Gastroesophageal sphincter (tissue), 4 donors: ENCODE results near the gene CD320. TPM values are rescaled to one million over a fixed set of nuclear protein-coding genes. Genes with fewer than 3 reads are reported as not detected.
"Not testable (repeated sequence)": the region's sequence is repeated elsewhere in the genome, so short reads cannot be mapped to it uniquely, and the experiment has no call there.

Experiments used
- ATAC-seq: fragments of 150-250 bp; one replicate; pipeline ENCODE4 v1.9.1; 2016; ENCODE audit warnings: mild to moderate bottlenecking, moderate library complexity
- H3K27ac ChIP-seq, 4 donors: fragments of 200-600 bp; sonication (generic) in 3 of 4; 1 replicate in 3 of 4; 2 replicates in 1 of 4; pipeline ENCODE4 v1.5.1; 2016 to 2019
- H3K27me3 ChIP-seq: fragments of 200-600 bp; sonication (generic); one replicate; pipeline ENCODE4 v1.5.1; 2019
- H3K36me3 ChIP-seq, 2 donors: fragments of 200-600 bp; sonication (generic); one replicate each; pipeline ENCODE4 v1.5.1; 2019; ENCODE audit warnings: control low read depth in 1 of 2
- H3K4me1 ChIP-seq, 3 donors: fragments of 200-600 bp; sonication (generic); 1 replicate in 2 of 3; 2 replicates in 1 of 3; pipeline ENCODE4 v1.5.1; 2016 to 2019; ENCODE audit warnings: control low read depth in 2 of 3
- H3K4me3 ChIP-seq, 2 donors: fragments of 200-600 bp; sonication (generic); one replicate each; pipeline ENCODE4 v1.5.1; 2019; ENCODE audit warnings: mild to moderate bottlenecking in 1 of 2, moderate library complexity in 1 of 2
- H3K9me3 ChIP-seq, 3 donors: fragments of 200-600 bp; sonication (generic); one replicate each; pipeline ENCODE4 v1.5.1; 2017 to 2019; ENCODE audit warnings: control low read depth in 2 of 3
- CTCF ChIP-seq, 4 experiments: fragments of 200-600 bp in 2 of 4; fragments of 450-650 bp in 2 of 4; sonication (generic) in 1 of 4; IDR thresholded peaks; one replicate each; pipeline ENCODE4 v1.5.1; 2017 to 2019; ENCODE audit warnings: antibody characterized with exemption in 4 of 4, mild to moderate bottlenecking in 2 of 4, moderate library complexity in 2 of 4
- EP300 ChIP-seq: sonication (generic); formaldehyde crosslinking; IDR thresholded peaks from one replicate; pipeline ENCODE4 v1.6.1; 2017; ENCODE audit warnings: antibody characterized with exemption, mild to moderate bottlenecking
- POLR2A ChIP-seq, 2 donors: fragments of 450-650 bp; IDR thresholded peaks; one replicate each; pipeline ENCODE4 v1.6.1; 2017; ENCODE audit warnings: antibody characterized with exemption in 2 of 2, mild to moderate bottlenecking in 2 of 2, moderate library complexity in 1 of 2
- POLR2AphosphoS5 ChIP-seq: sonication (generic); formaldehyde crosslinking; IDR thresholded peaks from one replicate; pipeline ENCODE4 v1.6.1; 2017; ENCODE audit warnings: antibody characterized with exemption
- WGBS, 2 donors: methylation state at CpG; one replicate each; pipeline ENCODE4 v1.1.5; 2018; ENCODE audit warnings: low coverage in 1 of 2; 5-methylcytosine and 5-hydroxymethylcytosine counted together
- total RNA-seq, 4 donors: library from RNA; depleted of rRNA; stranded (reverse); fragments of >200 nt; gene quantifications; one replicate each; pipeline ENCODE4 v1.1.0, GENCODE V29; 2016

CD320 gene
- total RNA-seq, 4 donors from 2014 or later, result 25.4 to 58.5 (median 40.8) TPM

GRCh38 chr19:8352134-8352827 lies 44.1 kb upstream of the CD320 start:
- ATAC-seq, result no peak
- H3K36me3 ChIP-seq, result no peaks in the 10 kb centered on the region
- H3K4me3 ChIP-seq, result peak overlapping the region in 1 of 2 donors; percentile 18
- no peak for TF ChIP-seq EP300
- no peak for TF ChIP-seq POLR2A (IDR thresholded peaks at IDR 0.05)
- no peak for TF ChIP-seq POLR2AphosphoS5
- TF ChIP-seq CTCF (IDR thresholded peaks at IDR 0.05), result no peak
- H3K9me3 ChIP-seq, result no peaks in the 10 kb centered on the region
- peaks cover 0 to 23% (median 8%) of the 10 kb centered on the region in 3 donors for H3K4me1 ChIP-seq
- peaks cover 33% of the 10 kb centered on the region for H3K27me3 ChIP-seq
- peak overlapping the region in 1 of 4 donors; percentile 27 for H3K27ac ChIP-seq
- WGBS, 2 donors, result 23 to 36% methylated on average over 6 to 8 of the region's 10 CpGs

- H3K36me3 ChIP-seq, H3K4me3 ChIP-seq, ATAC-seq, H3K9me3 ChIP-seq, H3K27ac ChIP-seq: not testable (repeated sequence)
- peaks cover 45% of the 10 kb centered on the region for H3K27me3 ChIP-seq
- WGBS, 2 donors, result 60 to 68% methylated on average over 7 to 8 of the region's 8 CpGs
- peaks cover 0 to 23% (median 8%) of the 10 kb centered on the region in 3 donors for H3K4me1 ChIP-seq
These were observed 41.6 kb upstream of the CD320 start for GRCh38 chr19:8349629-8350372.

GRCh38 chr19:8343483-8343844 lies 35.3 kb upstream of the CD320 start:
- H3K4me3 ChIP-seq, result peak overlapping the region in 1 of 2 donors; percentile 62
- no peak for TF ChIP-seq POLR2A (IDR thresholded peaks at IDR 0.05)
- no peak for TF ChIP-seq POLR2AphosphoS5
- no peak for TF ChIP-seq CTCF (IDR thresholded peaks at IDR 0.05)
- TF ChIP-seq EP300, result no peak
- no peak for ATAC-seq
- no peaks in the 10 kb centered on the region for H3K9me3 ChIP-seq
- no peaks in the 10 kb centered on the region for H3K36me3 ChIP-seq
- peaks cover 0 to 27% (median 9%) of the 10 kb centered on the region in 3 donors for H3K4me1 ChIP-seq
- 42 to 46% methylated on average over 3 to 8 of the region's 11 CpGs for WGBS, 2 donors
- no peak overlapping the region for H3K27ac ChIP-seq
- peaks cover 65% of the 10 kb centered on the region for H3K27me3 ChIP-seq

GRCh38 chr19:8342684-8343482 lies 34.7 kb upstream of the CD320 start, which contains the start of gene KANK3:
Gene KANK3, minus strand, starts transcription at chr19:8343262. Its CDS starts 5,434 bp downstream, at chr19:8337828.
- peak within 1 kb of the TSS; percentile 3 to 86 (median 84) for H3K27ac ChIP-seq
- TF ChIP-seq POLR2AphosphoS5 (peak; percentile 38), POLR2A (IDR thresholded peaks at IDR 0.05) (peak; percentile 34 to 52), EP300 (no peak), CTCF (IDR thresholded peaks at IDR 0.05) (no peak)
- H3K4me3 ChIP-seq, result peak within 1 kb of the TSS; percentile 39 to 62
- WGBS, 2 donors, result 40% methylated on average over 1 of the region's 65 CpGs; no CpG with 5 or more reads in 1 of the 2 donors
- H3K9me3 ChIP-seq, result no peaks in the 10 kb centered on the region
- no peaks in the 10 kb centered on the region for H3K36me3 ChIP-seq
- peaks cover 71% of the 10 kb centered on the region for H3K27me3 ChIP-seq
- peaks cover 0 to 31% (median 9%) of the 10 kb centered on the region in 3 donors for H3K4me1 ChIP-seq
- peak; percentile 93 for ATAC-seq

GRCh38 chr19:8342316-8342683 lies 34.1 kb upstream of the CD320 start:
- Histone ChIP-seq H3K27ac (peak overlapping the region; percentile 3 to 86 (median 84)), H3K27me3 (peaks cover 77% of the 10 kb centered on the region), H3K9me3 (no peaks in the 10 kb centered on the region), H3K4me3 (peak overlapping the region; percentile 39 to 62), H3K4me1 (peaks cover 0 to 34% (median 9%) of the 10 kb centered on the region in 3 donors), H3K36me3 (no peaks in the 10 kb centered on the region)
- TF ChIP-seq POLR2A (IDR thresholded peaks at IDR 0.05) (no peak), POLR2AphosphoS5 (no peak), EP300 (no peak), CTCF (IDR thresholded peaks at IDR 0.05) (no peak)
- ATAC-seq, result no peak
- WGBS, 2 donors, result 42% methylated on average over 10 of the region's 14 CpGs; no CpG with 5 or more reads in 1 of the 2 donors

GRCh38 chr19:8341504-8341903 lies 33.3 kb upstream of the CD320 start:
- ATAC-seq, H3K9me3 ChIP-seq, H3K36me3 ChIP-seq: not testable (repeated sequence)
- Histone ChIP-seq H3K27me3 (peaks cover 84% of the 10 kb centered on the region), H3K4me1 (peaks cover 0 to 34% (median 9%) of the 10 kb centered on the region in 3 donors), H3K27ac (peak overlapping the region in 3 of 4 donors; percentile 83 to 86 (median 85)), H3K4me3 (peak overlapping the region in 1 of 2 donors; percentile 62)
- 98% methylated on average over 4 of the region's 4 CpGs; no CpG with 5 or more reads in 1 of the 2 donors for WGBS, 2 donors
